ENCODE results near the gene SELENOV. TPM values are rescaled to one million over a fixed set of nuclear protein-coding genes. Genes with fewer than 3 reads are reported as not detected.

The SELENOV gene
- total RNA-seq, 1 donor from 2014 or later, result 2.9 TPM

DNA sequence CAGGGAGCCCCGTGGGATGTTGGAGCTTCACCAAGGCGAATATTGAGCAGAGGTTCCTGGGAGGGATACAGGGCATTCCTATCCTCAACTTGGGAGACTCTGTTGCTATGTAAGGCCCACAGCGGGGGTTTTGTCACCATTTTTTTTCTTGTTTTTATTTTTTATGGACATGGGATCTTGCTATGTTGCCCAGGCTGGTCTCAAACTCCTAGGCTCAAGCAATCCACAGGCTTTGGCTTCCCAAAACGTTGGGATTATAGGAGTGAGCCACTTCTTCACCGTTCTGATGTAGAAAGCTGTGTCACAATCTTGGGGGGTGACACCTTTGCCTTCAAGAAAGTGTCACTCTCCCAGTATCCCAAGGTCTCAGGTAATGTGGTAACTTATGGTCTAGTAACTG is 13.6 kb upstream of the SELENOV start:
- TF ChIP-seq, protein P1, sequence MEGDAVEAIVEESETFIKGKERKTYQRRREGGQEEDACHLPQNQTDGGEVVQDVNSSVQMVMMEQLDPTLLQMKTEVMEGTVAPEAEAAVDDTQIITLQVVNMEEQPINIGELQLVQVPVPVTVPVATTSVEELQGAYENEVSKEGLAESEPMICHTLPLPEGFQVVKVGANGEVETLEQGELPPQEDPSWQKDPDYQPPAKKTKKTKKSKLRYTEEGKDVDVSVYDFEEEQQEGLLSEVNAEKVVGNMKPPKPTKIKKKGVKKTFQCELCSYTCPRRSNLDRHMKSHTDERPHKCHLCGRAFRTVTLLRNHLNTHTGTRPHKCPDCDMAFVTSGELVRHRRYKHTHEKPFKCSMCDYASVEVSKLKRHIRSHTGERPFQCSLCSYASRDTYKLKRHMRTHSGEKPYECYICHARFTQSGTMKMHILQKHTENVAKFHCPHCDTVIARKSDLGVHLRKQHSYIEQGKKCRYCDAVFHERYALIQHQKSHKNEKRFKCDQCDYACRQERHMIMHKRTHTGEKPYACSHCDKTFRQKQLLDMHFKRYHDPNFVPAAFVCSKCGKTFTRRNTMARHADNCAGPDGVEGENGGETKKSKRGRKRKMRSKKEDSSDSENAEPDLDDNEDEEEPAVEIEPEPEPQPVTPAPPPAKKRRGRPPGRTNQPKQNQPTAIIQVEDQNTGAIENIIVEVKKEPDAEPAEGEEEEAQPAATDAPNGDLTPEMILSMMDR (IDR thresholded peaks at IDR 0.05; ENCODE audit: unreplicated experiment), result no peak
- Mint-ChIP-seq H3K27ac (ENCODE audit: unreplicated experiment) (no peak overlapping the region), H3K9me3 (ENCODE audit: unreplicated experiment) (peaks cover 4% of the 10 kb centered on the region), H3K27me3 (ENCODE audit: unreplicated experiment) (peaks cover 13% of the 10 kb centered on the region), H3K4me3 (ENCODE audit: unreplicated experiment) (no peak overlapping the region), H3K4me1 (ENCODE audit: unreplicated experiment) (peaks cover 15% of the 10 kb centered on the region), H3K36me3 (ENCODE audit: low read depth, unreplicated experiment) (peaks cover 33% of the 10 kb centered on the region)
- DNase-seq (ENCODE audit: low spot score), result no peak

DNA sequence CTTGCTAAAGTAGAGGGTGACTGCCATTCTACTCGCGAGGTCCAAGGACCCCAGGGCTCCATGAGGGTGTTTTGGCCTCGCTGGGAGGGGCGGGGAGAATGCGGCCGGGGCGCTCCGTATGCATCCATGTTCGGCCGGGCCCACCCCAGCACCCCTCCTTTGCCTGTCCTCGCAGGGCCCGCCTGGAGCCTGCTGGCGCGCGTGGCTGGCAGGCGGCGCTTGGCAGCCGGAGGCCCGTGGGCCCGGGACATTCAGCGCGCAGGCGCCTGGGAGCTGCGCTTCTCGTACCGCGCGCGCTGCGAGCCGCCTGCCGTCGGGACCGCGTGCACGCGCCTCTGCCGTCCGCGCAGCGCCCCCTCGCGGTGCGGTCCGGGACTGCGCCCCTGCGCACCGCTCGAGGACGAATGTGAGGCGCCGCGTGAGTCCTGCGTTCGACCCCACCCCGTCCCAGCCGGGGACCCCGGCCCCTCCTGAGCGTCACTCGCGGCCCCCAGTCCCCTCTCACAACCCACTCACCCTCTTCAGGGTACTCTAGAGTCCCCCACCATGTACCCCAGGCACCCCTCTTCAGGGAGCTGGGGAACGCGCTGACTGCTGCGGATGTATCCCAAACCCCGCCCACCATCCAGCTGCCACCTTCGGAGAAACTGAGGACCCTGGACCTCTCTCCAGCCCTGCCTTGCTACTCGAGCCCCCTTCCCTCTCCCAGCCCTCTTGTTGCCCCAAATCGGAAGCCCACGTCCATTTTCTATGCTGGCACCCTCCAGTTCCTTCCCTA is 12.1 kb upstream of the SELENOV start:
- Mint-ChIP-seq H3K4me1 (ENCODE audit: unreplicated experiment) (peaks cover 14% of the 10 kb centered on the region), H3K27me3 (ENCODE audit: unreplicated experiment) (peaks cover 15% of the 10 kb centered on the region), H3K36me3 (ENCODE audit: low read depth, unreplicated experiment) (peaks cover 40% of the 10 kb centered on the region), H3K4me3 (ENCODE audit: unreplicated experiment) (peak overlapping the region; percentile 47), H3K9me3 (ENCODE audit: unreplicated experiment) (peaks cover 4% of the 10 kb centered on the region), H3K27ac (ENCODE audit: unreplicated experiment) (no peak overlapping the region)
- peak; percentile 89 for DNase-seq (ENCODE audit: low spot score)
- TF ChIP-seq, protein P1 (IDR thresholded peaks at IDR 0.05; ENCODE audit: unreplicated experiment), result peak; percentile 100

DNA sequence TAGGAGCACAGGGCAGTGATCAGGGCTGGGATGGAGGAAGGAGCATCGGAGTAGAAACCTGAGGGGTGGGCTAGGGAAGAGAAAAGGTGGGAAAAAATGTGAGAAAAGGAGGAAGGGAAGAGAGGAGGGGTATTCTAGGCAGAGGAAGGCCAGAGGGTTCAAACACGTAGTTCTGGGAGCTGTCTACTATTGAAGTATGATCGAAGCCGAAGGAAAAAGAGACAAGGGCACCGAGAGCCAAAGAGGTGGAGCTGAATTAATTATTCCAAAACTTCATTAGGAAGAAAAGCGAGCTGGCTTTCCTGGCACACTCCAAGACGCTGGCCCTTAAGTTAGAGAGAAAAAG is 8.4 kb upstream of the SELENOV start:
- TF ChIP-seq, protein P1 (IDR thresholded peaks at IDR 0.05; ENCODE audit: unreplicated experiment), result no peak
- DNase-seq (ENCODE audit: low spot score), result no peak
- no peaks in the 10 kb centered on the region for H3K4me1 Mint-ChIP-seq (ENCODE audit: unreplicated experiment)
- H3K27ac Mint-ChIP-seq (ENCODE audit: unreplicated experiment), result peak overlapping the region; percentile 44
- H3K36me3 Mint-ChIP-seq (ENCODE audit: low read depth, unreplicated experiment), result peaks cover 34% of the 10 kb centered on the region
- H3K9me3 Mint-ChIP-seq (ENCODE audit: unreplicated experiment), result no peaks in the 10 kb centered on the region
- peak overlapping the region; percentile 9 for H3K4me3 Mint-ChIP-seq (ENCODE audit: unreplicated experiment)
- peaks cover 13% of the 10 kb centered on the region for H3K27me3 Mint-ChIP-seq (ENCODE audit: unreplicated experiment)

DNA sequence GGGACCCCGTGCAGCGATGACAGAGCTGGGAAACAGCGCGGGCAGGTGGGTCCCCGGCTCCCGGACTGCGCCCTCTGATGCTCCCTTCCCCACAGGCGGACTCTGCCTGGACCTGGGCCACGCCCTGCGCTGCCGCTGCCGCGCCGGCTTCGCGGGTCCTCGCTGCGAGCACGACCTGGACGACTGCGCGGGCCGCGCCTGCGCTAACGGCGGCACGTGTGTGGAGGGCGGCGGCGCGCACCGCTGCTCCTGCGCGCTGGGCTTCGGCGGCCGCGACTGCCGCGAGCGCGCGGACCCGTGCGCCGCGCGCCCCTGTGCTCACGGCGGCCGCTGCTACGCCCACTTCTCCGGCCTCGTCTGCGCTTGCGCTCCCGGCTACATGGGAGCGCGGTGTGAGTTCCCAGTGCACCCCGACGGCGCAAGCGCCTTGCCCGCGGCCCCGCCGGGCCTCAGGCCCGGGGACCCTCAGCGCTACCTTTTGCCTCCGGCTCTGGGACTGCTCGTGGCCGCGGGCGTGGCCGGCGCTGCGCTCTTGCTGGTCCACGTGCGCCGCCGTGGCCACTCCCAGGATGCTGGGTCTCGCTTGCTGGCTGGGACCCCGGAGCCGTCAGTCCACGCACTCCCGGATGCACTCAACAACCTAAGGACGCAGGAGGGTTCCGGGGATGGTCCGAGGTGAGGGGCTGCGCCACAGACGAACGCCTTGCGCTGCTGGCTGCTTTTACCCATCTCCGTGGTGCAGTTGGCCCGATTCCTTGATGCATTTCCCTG is 7.8 kb upstream of the SELENOV start:
- H3K4me1 Mint-ChIP-seq (ENCODE audit: unreplicated experiment), result no peaks in the 10 kb centered on the region
- H3K27ac Mint-ChIP-seq (ENCODE audit: unreplicated experiment), result no peak overlapping the region
- peaks cover 34% of the 10 kb centered on the region for H3K36me3 Mint-ChIP-seq (ENCODE audit: low read depth, unreplicated experiment)
- peak; percentile 55 for DNase-seq (ENCODE audit: low spot score)
- peaks cover 13% of the 10 kb centered on the region for H3K27me3 Mint-ChIP-seq (ENCODE audit: unreplicated experiment)
- no peaks in the 10 kb centered on the region for H3K9me3 Mint-ChIP-seq (ENCODE audit: unreplicated experiment)
- H3K4me3 Mint-ChIP-seq (ENCODE audit: unreplicated experiment), result peak overlapping the region; percentile 59
- TF ChIP-seq, protein P1 (IDR thresholded peaks at IDR 0.05; ENCODE audit: unreplicated experiment), result no peak

All from endothelial cell (in vitro differentiated cells).